GM12878 (cell line): ENCODE measurements around the gene PLEKHA7. TPM values are rescaled to one million over a fixed set of nuclear protein-coding genes. Genes with fewer than 3 reads are reported as not detected.

ENCODE experiments used
- ATAC-seq: fragments of 200-7000 bp; cut with Tn5 transposase; 3 replicates; pipeline ENCODE4 v1.9.1; 2020; ENCODE audit warnings: mild to moderate bottlenecking, moderate library complexity
- BruUV-seq: library from RNA; stranded (reverse); fragments of 400-500 nt; replicated peaks from 2 replicates; lab custom pipeline; 2021; lab: Mats Ljungman, UMichigan
- CTCF ChIA-PET: fragments of 300-600 bp; sonication (Branson Sonifier 250); formaldehyde crosslinking; extraction: SDS; loops from one replicate; lab custom pipeline; 2021; ENCODE audit warnings: inconsistent platforms; lab: Yijun Ruan, JAX
- POLR2A ChIA-PET: fragments of 350-600 bp; formaldehyde crosslinking; extraction: SDS; loops from one replicate; lab custom pipeline; 2021; ENCODE audit warnings: inconsistent platforms; lab: Charles Lee
- RAD21 ChIA-PET: fragments of 300-600 bp; sonication (Branson Sonifier 250); formaldehyde crosslinking; loops from one replicate; lab custom pipeline; 2023; ENCODE audit warnings: antibody characterized with exemption; ENCODE audit not compliant: unreplicated experiment; lab: Charles Lee
- SMC1A ChIA-PET: fragments of 300-600 bp; sonication (Branson Sonifier 250); formaldehyde crosslinking; loops from one replicate; lab custom pipeline; 2023; ENCODE audit not compliant: unreplicated experiment, uncharacterized antibody; lab: Charles Lee
- DNase-seq: peaks from one replicate; pipeline ENCODE4 v3.0.0-alpha.2; 2011; ENCODE audit warnings: low read depth, low spot score
- FAIRE-seq: peaks from 3 replicates; lab custom pipeline; 2011; peaks lifted over from hg19 to GRCh38; lab: Jason Lieb, UNC
- H2AFZ ChIP-seq: 2 replicates; pipeline ENCODE4 v1.6.0; 2011; ENCODE audit warnings: low read depth, low read length, control low read depth; ENCODE audit not compliant: control insufficient read depth
- H3K27ac ChIP-seq: 2 replicates; pipeline ENCODE4 v1.5.1; 2011; ENCODE audit warnings: control low read depth; ENCODE audit not compliant: control insufficient read depth, insufficient read depth
- H3K27me3 ChIP-seq, 2 experiments: replicated peaks in 1 of 2; 2 replicates each; pipeline versions ENCODE4 v1.6.0 to v1.6.1; 2011; ENCODE audit warnings: low read length in 1 of 2; ENCODE audit not compliant: control insufficient read depth in 2 of 2, insufficient read depth in 2 of 2
- H3K36me3 ChIP-seq, 2 experiments: 2 replicates each; pipeline ENCODE4 v1.5.1; 2011; ENCODE audit warnings: low read length in 1 of 2; ENCODE audit not compliant: control insufficient read depth in 2 of 2, insufficient read depth in 2 of 2
- H3K4me1 ChIP-seq: 2 replicates; pipeline ENCODE4 v1.6.1; 2011; ENCODE audit warnings: mild to moderate bottlenecking, low read length, moderate library complexity, mixed read lengths; ENCODE audit not compliant: control insufficient read depth, insufficient read depth
- H3K4me2 ChIP-seq: 2 replicates; pipeline ENCODE4 v1.6.0; 2011; ENCODE audit warnings: control low read depth; ENCODE audit not compliant: control insufficient read depth, insufficient read depth
- H3K4me3 ChIP-seq: fragments of 200-600 bp; sonication (generic); 2 replicates; pipeline ENCODE4 v1.5.1; 2016
- H3K79me2 ChIP-seq: 2 replicates; pipeline ENCODE4 v1.6.0; 2011; ENCODE audit warnings: low read length; ENCODE audit not compliant: control insufficient read depth, insufficient read depth
- H3K9ac ChIP-seq: 2 replicates; pipeline ENCODE4 v1.8.0; 2011; ENCODE audit warnings: low read length, control low read depth, mixed read lengths; ENCODE audit not compliant: control insufficient read depth, insufficient read depth
- H3K9me3 ChIP-seq: replicated peaks from 3 replicates; pipeline ENCODE4 v1.5.1; 2011; ENCODE audit warnings: mild to moderate bottlenecking, low read length; ENCODE audit not compliant: control insufficient read depth, insufficient read depth
- H4K20me1 ChIP-seq: 2 replicates; pipeline ENCODE4 v1.6.0; 2011; ENCODE audit not compliant: control insufficient read depth, insufficient read depth
- ATF7 ChIP-seq: fragments of 450-650 bp; IDR thresholded peaks from 2 replicates; pipeline ENCODE4 v1.6.1; 2016; ENCODE audit warnings: low read depth, mild to moderate bottlenecking
- BACH1 ChIP-seq: fragments of 450-650 bp; IDR thresholded peaks from 2 replicates; pipeline ENCODE4 v1.6.1; 2017; ENCODE audit warnings: mild to moderate bottlenecking, borderline replicate concordance
- CBX3 ChIP-seq: fragments of 200-600 bp; sonication (generic); IDR thresholded peaks from 2 replicates; pipeline ENCODE4 v1.6.1; 2016; ENCODE audit warnings: low read depth, borderline replicate concordance
- CHD1 ChIP-seq: IDR thresholded peaks from 2 replicates; pipeline ENCODE4 v1.6.1; 2012; ENCODE audit warnings: low read depth, low read length, improper control_type of control experiment
- CREM ChIP-seq: IDR thresholded peaks from 2 replicates; pipeline ENCODE4 v1.6.1; 2014; ENCODE audit warnings: antibody characterized with exemption, low read depth
- CUX1 ChIP-seq: IDR thresholded peaks from 2 replicates; pipeline ENCODE4 v1.6.1; 2012; ENCODE audit warnings: improper control_type of control experiment, low read depth, low read length; ENCODE audit not compliant: insufficient replicate concordance
- DPF2 ChIP-seq: fragments of 450-650 bp; IDR thresholded peaks from 2 replicates; pipeline ENCODE4 v1.6.1; 2017; ENCODE audit warnings: mild to moderate bottlenecking
- EZH2 ChIP-seq: IDR thresholded peaks from 2 replicates; pipeline ENCODE4 v1.6.1; 2012; ENCODE audit warnings: low read depth, mild to moderate bottlenecking, control low read depth, inconsistent platforms, low read length, borderline replicate concordance; ENCODE audit not compliant: control insufficient read depth
- HSF1 ChIP-seq: fragments of 150-350 bp; IDR thresholded peaks from 2 replicates; pipeline ENCODE4 v1.6.1; 2014; ENCODE audit warnings: mild to moderate bottlenecking, low read depth, low read length
- NBN ChIP-seq: fragments of 450-650 bp; IDR thresholded peaks from 2 replicates; pipeline ENCODE4 v1.6.1; 2016
- NFIC ChIP-seq: IDR thresholded peaks from 2 replicates; pipeline ENCODE4 v1.6.1; 2012; ENCODE audit warnings: low read depth, mild to moderate bottlenecking, inconsistent platforms, low read length, moderate library complexity
- NFXL1 ChIP-seq: fragments of 450-650 bp; IDR thresholded peaks from 2 replicates; pipeline ENCODE4 v1.6.1; 2017; ENCODE audit warnings: antibody characterized with exemption, mild to moderate bottlenecking, borderline replicate concordance
- SRF ChIP-seq, 2 experiments: IDR thresholded peaks; 2 replicates each; pipeline ENCODE4 v1.6.1; 2011; ENCODE audit warnings: low read depth in 2 of 2, low read length in 2 of 2, mild to moderate bottlenecking in 1 of 2, moderate library complexity in 1 of 2
- WGBS: methylation state at CpG from one replicate; pipeline ENCODE4 v1.1.6; 2016; ENCODE audit warnings: low lambda C conversion rate; ENCODE audit not compliant: insufficient replicate concordance, insufficient coverage; ENCODE audit errors: missing lambda C conversion rate; 5-methylcytosine and 5-hydroxymethylcytosine counted together
- in situ Hi-C: fragments of 300-500 bp; cut with MboI; formaldehyde crosslinking; loops from 9 replicates; pipeline ENCODE4 v1.14.3; 2018; ENCODE audit warnings: mixed read lengths
- intact Hi-C: fragments of 100-400 bp; cut with micrococcal nuclease; formaldehyde crosslinking; loops from one replicate; pipeline ENCODE4 v1.14.2; 2022; ENCODE audit not compliant: unreplicated experiment
- polyA plus RNA-seq, 11 experiments: library from polyadenylated mRNA; depleted of rRNA in 4 of 11; unstranded in 6 of 11; stranded (reverse) in 5 of 11; fragments of >200 nt; fragmentation: Nextera tagmentation in 4 of 11; fragmentation: Illumina TruSeq in 1 of 11; extraction: Ambion mirVana in 4 of 11; extraction: Trizol in 1 of 11; gene quantifications; 1 replicate in 1 of 11; 2 replicates in 10 of 11; pipeline versions ENCODE4 v1.2.1 to v1.2.3, GENCODE V29; 2011 to 2016; ENCODE audit warnings: inconsistent platforms in 2 of 11, missing spikeins in 2 of 11, low read depth in 1 of 11
- total RNA-seq, 4 experiments: library from RNA; depleted of rRNA in 3 of 4; stranded (reverse); fragments of >200 nt in 3 of 4; fragmentation: Illumina TruSeq in 1 of 4; extraction: Trizol in 1 of 4; gene quantifications; 2 replicates each; pipeline versions ENCODE4 v1.2.1 to v1.2.3, GENCODE V29; 2013 to 2021

The PLEKHA7 gene
- total and polyA plus RNA-seq, 10 of the 15 experiments (the other 5 are each of a cell fraction or from before 2014, with no cell fraction given), result 0.45 to 5.3 (median 2.1) TPM

DNA sequence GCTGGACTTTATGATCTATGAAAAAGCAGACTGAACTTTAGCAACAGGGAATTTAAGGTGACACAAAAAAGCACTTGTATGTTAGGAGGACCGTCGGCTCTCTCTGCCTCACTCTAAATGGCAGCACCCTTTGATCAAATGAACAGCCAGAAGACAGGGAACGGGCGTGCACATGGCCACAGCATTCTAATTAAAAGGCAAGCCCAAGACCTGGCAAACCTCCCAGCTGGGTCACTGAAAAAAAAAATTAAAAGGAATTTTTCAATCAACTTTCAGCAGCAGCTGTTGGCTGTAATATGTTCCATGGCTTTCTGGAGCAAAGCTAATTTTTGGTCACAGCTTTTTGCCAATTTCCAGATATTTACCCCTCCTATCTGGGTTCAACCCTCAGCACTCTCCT lies 159.2 kb downstream of the PLEKHA7 start:
- Histone ChIP-seq H3K4me2 (no peak overlapping the region), H3K9me3 (no peaks in the 10 kb centered on the region), H3K4me1 (no peaks in the 10 kb centered on the region), H4K20me1 (no peaks in the 10 kb centered on the region), H3K27ac (no peak overlapping the region), H3K27me3 (peaks cover 0 to 2% of the 10 kb centered on the region in 2 experiments; a peak in 1 of 4 replicates), H2AFZ (no peak overlapping the region), H3K36me3 (no peaks in the 10 kb centered on the region), H3K4me3 (no peak overlapping the region), H3K9ac (no peak overlapping the region), H3K79me2 (no peaks in the 10 kb centered on the region)
- WGBS, result 7% methylated on average over 4 of the region's 4 CpGs
- no peak for DNase-seq
- no peak for ATAC-seq
- in situ Hi-C loops (no loop called here), intact Hi-C loops (no loop called here)
- no TSS peak for BruUV-seq
- TF ChIP-seq ATF7 (no peak), CHD1 (no peak), NFXL1 (no peak), CREM (no peak), NBN (no peak), CUX1 (no peak), EZH2 (no peak), DPF2 (no peak), SRF (IDR thresholded peaks at IDR 0.05; ENCODE audit: low read depth in 2 of 2, low read length in 2 of 2) (no peak), HSF1 (no peak), BACH1 (no peak), NFIC (no peak), CBX3 (no peak)
- ChIA-PET RAD21 (interaction anchor here (1.0 kb wide), 1 partner anchor 20 kb away, joined by 3 read pairs; no protein-coding TSS in a partner anchor), CTCF (interaction anchor here (3.1 kb wide), 1 partner anchor 34 kb away, joined by 15 read pairs; no protein-coding TSS in a partner anchor), POLR2A (no interaction called here), SMC1A (interaction anchor here (0.7 to 1.3 kb wide), 2 partner anchors 20 to 63 kb away, joined by 3 read pairs; no protein-coding TSS in a partner anchor)
- no peak for FAIRE-seq
